IPS-20b (cell line): ENCODE results near the gene MT1F.

Source experiments
- H3K27ac ChIP-seq: one replicate; pipeline ENCODE4 v1.5.1; 2013; ENCODE audit warnings: low read length
- H3K27me3 ChIP-seq: 2 replicates; pipeline ENCODE4 v1.6.1; 2013; ENCODE audit warnings: mild to moderate bottlenecking, low read length, inconsistent platforms; ENCODE audit not compliant: insufficient read depth
- H3K36me3 ChIP-seq: 2 replicates; pipeline ENCODE4 v1.6.1; 2013; ENCODE audit warnings: low read depth, mild to moderate bottlenecking, inconsistent platforms, low read length, moderate library complexity; ENCODE audit not compliant: insufficient read depth
- H3K4me1 ChIP-seq: 2 replicates; pipeline ENCODE4 v1.6.1; 2013; ENCODE audit warnings: mild to moderate bottlenecking, control low read depth, inconsistent platforms, low read length, moderate library complexity; ENCODE audit not compliant: insufficient read depth
- H3K4me3 ChIP-seq: 2 replicates; pipeline ENCODE4 v1.5.1; 2013; ENCODE audit warnings: mild to moderate bottlenecking, low read length, inconsistent platforms
- H3K9ac ChIP-seq: 2 replicates; pipeline ENCODE4 v1.6.1; 2013; ENCODE audit warnings: low read depth, mild to moderate bottlenecking, inconsistent platforms, low read length, moderate library complexity
- H3K9me3 ChIP-seq: 2 replicates; pipeline ENCODE4 v1.6.1; 2013; ENCODE audit warnings: mild to moderate bottlenecking, low read depth, low read length, inconsistent platforms; ENCODE audit not compliant: insufficient read depth

The MT1F gene

GRCh38 chr16:56628486-56629350 is 29.0 kb upstream of the MT1F start:
- Histone ChIP-seq H3K27me3 (peaks cover 100% of the 10 kb centered on the region), H3K9me3 (no peaks in the 10 kb centered on the region), H3K9ac (no peak overlapping the region), H3K36me3 (no peaks in the 10 kb centered on the region), H3K27ac (no peak overlapping the region), H3K4me3 (no peak overlapping the region), H3K4me1 (0 out of 2 replicates have a peak, but pooled peaks cover 2% of the 10 kb centered on the region)

GRCh38 chr16:56629531-56629930 is 28.2 kb upstream of the MT1F start:
- H3K27me3 ChIP-seq: peaks cover 100% of the 10 kb centered on the region

GRCh38 chr16:56630134-56630533 is 27.6 kb upstream of the MT1F start:
- peaks cover 100% of the 10 kb centered on the region for H3K27me3 ChIP-seq

More at GRCh38 chr16:56629531-56629930, 28.2 kb upstream of the MT1F start:
- Histone ChIP-seq H3K27ac (no peak overlapping the region), H3K9me3 (no peaks in the 10 kb centered on the region), H3K4me1 (0 out of 2 replicates have a peak, but pooled peaks cover 2% of the 10 kb centered on the region), H3K36me3 (no peaks in the 10 kb centered on the region), H3K9ac (no peak overlapping the region), H3K4me3 (no peak overlapping the region)

GRCh38 chr16:56631197-56631596 is 26.6 kb upstream of the MT1F start:
- Histone ChIP-seq H3K4me3 (no peak overlapping the region), H3K36me3 (no peaks in the 10 kb centered on the region)

More at GRCh38 chr16:56630134-56630533, 27.6 kb upstream of the MT1F start:
- H3K9ac ChIP-seq: no peak overlapping the region
- H3K27ac ChIP-seq: no peak overlapping the region
- H3K36me3 ChIP-seq: no peaks in the 10 kb centered on the region
- peaks cover 5% of the 10 kb centered on the region; the same call in 1 of the 2 replicates for H3K4me1 ChIP-seq
- H3K9me3 ChIP-seq: no peaks in the 10 kb centered on the region
- no peak overlapping the region for H3K4me3 ChIP-seq

GRCh38 chr16:56631832-56632155 is 26.0 kb upstream of the MT1F start:
- no peaks in the 10 kb centered on the region for H3K9me3 ChIP-seq
- H3K9ac ChIP-seq: no peak overlapping the region
- H3K4me1 ChIP-seq: peaks cover 3% of the 10 kb centered on the region; the same call in 1 of the 2 replicates
- H3K27ac ChIP-seq: no peak overlapping the region
- H3K36me3 ChIP-seq: no peaks in the 10 kb centered on the region
- H3K4me3 ChIP-seq: peak overlapping the region; percentile 47; the same call in 1 of the 2 replicates
- H3K27me3 ChIP-seq: peaks cover 100% of the 10 kb centered on the region

More at GRCh38 chr16:56631197-56631596, 26.6 kb upstream of the MT1F start:
- H3K9ac ChIP-seq: no peak overlapping the region
- H3K27me3 ChIP-seq: peaks cover 100% of the 10 kb centered on the region
- H3K27ac ChIP-seq: no peak overlapping the region
- no peaks in the 10 kb centered on the region for H3K9me3 ChIP-seq
- H3K4me1 ChIP-seq: peaks cover 3% of the 10 kb centered on the region; the same call in 1 of the 2 replicates

- Histone ChIP-seq H3K27ac (no peak within 1 kb of the TSS), H3K4me3 (peak within 1 kb of the TSS; percentile 47; the same call in 1 of the 2 replicates), H3K36me3 (no peaks in the 10 kb centered on the region), H3K9ac (no peak within 1 kb of the TSS), H3K9me3 (no peaks in the 10 kb centered on the region), H3K27me3 (peaks cover 100% of the 10 kb centered on the region), H3K4me1 (peaks cover 3% of the 10 kb centered on the region; the same call in 1 of the 2 replicates)
These were observed 25.5 kb upstream of the MT1F start, which contains the start of gene MT1M for GRCh38 chr16:56632156-56632847. TSS of gene MT1M (plus strand) at chr16:56632659. CDS start at chr16:56632732, 73 bp downstream.

GRCh38 chr16:56632848-56633365 is 24.9 kb upstream of the MT1F start:
- H3K36me3 ChIP-seq: no peaks in the 10 kb centered on the region
- peaks cover 3% of the 10 kb centered on the region; the same call in 1 of the 2 replicates for H3K4me1 ChIP-seq
- H3K9ac ChIP-seq: no peak overlapping the region
- H3K9me3 ChIP-seq: no peaks in the 10 kb centered on the region
- no peak overlapping the region for H3K27ac ChIP-seq
- H3K4me3 ChIP-seq: peak overlapping the region; percentile 47; the same call in 1 of the 2 replicates
- peaks cover 100% of the 10 kb centered on the region for H3K27me3 ChIP-seq

- no peaks in the 10 kb centered on the region for H3K9me3 ChIP-seq
- H3K4me1 ChIP-seq: peaks cover 3% of the 10 kb centered on the region; the same call in 1 of the 2 replicates
- H3K27ac ChIP-seq: no peak overlapping the region
- no peak overlapping the region for H3K4me3 ChIP-seq
- H3K9ac ChIP-seq: no peak overlapping the region
- H3K36me3 ChIP-seq: no peaks in the 10 kb centered on the region
- peaks cover 100% of the 10 kb centered on the region for H3K27me3 ChIP-seq
These were observed 24.2 kb upstream of the MT1F start for GRCh38 chr16:56633535-56633934.

- H3K4me1 ChIP-seq: peaks cover 3% of the 10 kb centered on the region; the same call in 1 of the 2 replicates
- no peaks in the 10 kb centered on the region for H3K36me3 ChIP-seq
- peaks cover 100% of the 10 kb centered on the region for H3K27me3 ChIP-seq
- no peak overlapping the region for H3K27ac ChIP-seq
- 0 out of 2 replicates have a peak overlapping the region, but pooled peaks have one; percentile 27 for H3K4me3 ChIP-seq
- no peaks in the 10 kb centered on the region; the same call in 1 of the 2 replicates for H3K9me3 ChIP-seq
- no peak overlapping the region for H3K9ac ChIP-seq
These were observed 22.9 kb upstream of the MT1F start for GRCh38 chr16:56634715-56635440.

- H3K27me3 ChIP-seq: peaks cover 100% of the 10 kb centered on the region
- no peak overlapping the region for H3K9ac ChIP-seq
These were observed 22.3 kb upstream of the MT1F start for GRCh38 chr16:56635441-56635967.

More at GRCh38 chr16:56635441-56635967, 22.3 kb upstream of the MT1F start:
- H3K27ac ChIP-seq: no peak overlapping the region
- 0 out of 2 replicates have a peak overlapping the region, but pooled peaks have one; percentile 27 for H3K4me3 ChIP-seq
- no peaks in the 10 kb centered on the region for H3K36me3 ChIP-seq
- H3K4me1 ChIP-seq: peaks cover 3% of the 10 kb centered on the region; the same call in 1 of the 2 replicates
- H3K9me3 ChIP-seq: no peaks in the 10 kb centered on the region; the same call in 1 of the 2 replicates
